H1 (cell line): ENCODE results near the gene ZMYM2. TPM values are rescaled to one million over a fixed set of nuclear protein-coding genes. Genes with fewer than 3 reads are reported as not detected.

ENCODE experiments used
- CTCF ChIA-PET: fragments of 300-600 bp; sonication (Branson Sonifier 250); formaldehyde crosslinking; loops from one replicate; lab custom pipeline; 2021; ENCODE audit not compliant: partially characterized antibody; lab: Charles Lee
- POLR2A ChIA-PET: fragments of 300-600 bp; sonication (Branson Sonifier 250); formaldehyde crosslinking; loops from one replicate; lab custom pipeline; 2021; ENCODE audit warnings: inconsistent platforms; ENCODE audit not compliant: partially characterized antibody; lab: Charles Lee
- DNase-seq, 2 experiments: peaks; one replicate each; pipeline versions ENCODE4 v3.0.0 to v3.0.0-alpha.2; 2010 to 2022; ENCODE audit warnings: low spot score in 2 of 2, low read depth in 1 of 2, mixed read lengths in 1 of 2
- FAIRE-seq: peaks from 2 replicates; lab custom pipeline; 2011; peaks lifted over from hg19 to GRCh38; lab: Jason Lieb, UNC
- H2AFZ ChIP-seq: 2 replicates; pipeline ENCODE4 v1.8.1; 2012; ENCODE audit warnings: low read length, inconsistent platforms
- H2AK5ac ChIP-seq: 2 replicates; pipeline ENCODE4 v1.6.1; 2013; ENCODE audit warnings: low read depth, low read length
- H2BK120ac ChIP-seq: replicated peaks from 2 replicates; pipeline ENCODE3; 2013; ENCODE audit warnings: low read depth, low read length, inconsistent platforms
- H2BK12ac ChIP-seq: 2 replicates; pipeline ENCODE4 v1.6.1; 2013; ENCODE audit warnings: low read depth, low read length
- H2BK15ac ChIP-seq: 2 replicates; pipeline ENCODE4 v1.6.1; 2013; ENCODE audit warnings: low read length
- H2BK20ac ChIP-seq: 2 replicates; pipeline ENCODE4 v1.6.1; 2013; ENCODE audit warnings: low read length
- H2BK5ac ChIP-seq: 2 replicates; pipeline ENCODE4 v1.6.1; 2013; ENCODE audit warnings: low read depth, low read length
- H3K14ac ChIP-seq: 2 replicates; pipeline ENCODE4 v1.6.1; 2013; ENCODE audit warnings: inconsistent platforms; ENCODE audit not compliant: insufficient read length
- H3K18ac ChIP-seq: 2 replicates; pipeline ENCODE4 v1.6.1; 2013; ENCODE audit warnings: low read length; ENCODE audit errors: extremely low read depth
- H3K23ac ChIP-seq: 2 replicates; pipeline ENCODE4 v1.6.1; 2013; ENCODE audit warnings: inconsistent platforms; ENCODE audit not compliant: insufficient read length
- H3K23me2 ChIP-seq: 2 replicates; pipeline ENCODE4 v1.6.1; 2013; ENCODE audit warnings: low read depth, low read length
- H3K27ac ChIP-seq: 2 replicates; pipeline ENCODE4 v1.6.1; 2011; ENCODE audit warnings: low read depth, low read length, inconsistent platforms
- H3K27me3 ChIP-seq, 4 experiments: replicated peaks in 1 of 4; 1 replicate in 1 of 4; 2 replicates in 3 of 4; pipeline versions ENCODE4 v1.6.1 to v1.8.1; 2011 to 2013; ENCODE audit warnings: low read length in 3 of 4, mild to moderate bottlenecking in 3 of 4, inconsistent platforms in 2 of 4, mixed read lengths in 2 of 4, moderate library complexity in 1 of 4; ENCODE audit not compliant: control insufficient read depth in 3 of 4, insufficient read depth in 3 of 4; ENCODE audit errors: extremely low read depth in 1 of 4
- H3K36me3 ChIP-seq, 4 experiments: 2 replicates each; pipeline versions ENCODE4 v1.6.1 to v1.8.1; 2011 to 2013; ENCODE audit warnings: mild to moderate bottlenecking in 4 of 4, low read length in 3 of 4, moderate library complexity in 2 of 4, control low read depth in 1 of 4, inconsistent platforms in 1 of 4; ENCODE audit not compliant: insufficient read depth in 4 of 4, control insufficient read depth in 2 of 4
- H3K4ac ChIP-seq: replicated peaks from 2 replicates; pipeline ENCODE3; 2013; ENCODE audit warnings: low read length, low read depth, mixed read lengths, inconsistent platforms; ENCODE audit not compliant: insufficient read length
- H3K4me1 ChIP-seq, 4 experiments: replicated peaks in 1 of 4; 1 replicate in 1 of 4; 2 replicates in 3 of 4; pipeline versions ENCODE4 v1.6.1 to v1.8.1; 2011 to 2013; ENCODE audit warnings: low read length in 3 of 4, inconsistent platforms in 2 of 4, mixed read lengths in 1 of 4; ENCODE audit not compliant: insufficient read depth in 4 of 4, control insufficient read depth in 3 of 4
- H3K4me2 ChIP-seq, 2 experiments: 2 replicates each; pipeline versions ENCODE4 v1.6.1 to v1.8.1; 2011 to 2013; ENCODE audit warnings: low read depth in 2 of 2, low read length in 2 of 2, control low read depth in 1 of 2, inconsistent platforms in 1 of 2, mild to moderate bottlenecking in 1 of 2; ENCODE audit not compliant: insufficient read depth in 1 of 2
- H3K4me3 ChIP-seq, 4 experiments: fragments of 200-600, 300-600 bp in 1 of 4; sonication (generic), shearing (Covaris generic), sonication (Bioruptor Twin) in 1 of 4; 2 replicates each; pipeline versions ENCODE4 v1.5.1 to v1.8.1; 2011 to 2016; ENCODE audit warnings: low read length in 4 of 4, low read depth in 3 of 4, control low read depth in 2 of 4, inconsistent platforms in 2 of 4, mild to moderate bottlenecking in 2 of 4, mixed read lengths in 1 of 4, moderate library complexity in 1 of 4; ENCODE audit not compliant: insufficient read depth in 2 of 4; ENCODE audit errors: extremely low read depth in 1 of 4
- H3K56ac ChIP-seq: replicated peaks from 2 replicates; pipeline ENCODE3; 2013; ENCODE audit warnings: low read depth, mild to moderate bottlenecking, mixed read lengths, low read length, inconsistent platforms; ENCODE audit not compliant: insufficient read length
- H3K79me1 ChIP-seq: 2 replicates; pipeline ENCODE4 v1.6.1; 2013; ENCODE audit warnings: low read depth, low read length, control low read depth
- H3K79me2 ChIP-seq, 2 experiments: 2 replicates each; pipeline versions ENCODE4 v1.6.1 to v1.8.1; 2012 to 2013; ENCODE audit warnings: low read length in 2 of 2, mild to moderate bottlenecking in 2 of 2, inconsistent platforms in 1 of 2; ENCODE audit not compliant: insufficient read depth in 2 of 2, control insufficient read depth in 1 of 2
- H3K9ac ChIP-seq, 4 experiments: replicated peaks in 1 of 4; 1 replicate in 1 of 4; 2 replicates in 3 of 4; pipeline versions ENCODE4 v1.6.1 to v1.8.1; 2011 to 2013; ENCODE audit warnings: low read depth in 3 of 4, low read length in 3 of 4, control low read depth in 2 of 4, mild to moderate bottlenecking in 2 of 4, moderate library complexity in 2 of 4, inconsistent platforms in 1 of 4; ENCODE audit errors: extremely low read depth in 1 of 4
- H3K9me3 ChIP-seq, 2 experiments: 2 replicates each; pipeline versions ENCODE4 v1.6.1 to v1.8.1; 2012 to 2013; ENCODE audit warnings: mild to moderate bottlenecking in 2 of 2, moderate library complexity in 2 of 2, control low read depth in 1 of 2, inconsistent platforms in 1 of 2, low read depth in 1 of 2, low read length in 1 of 2, mixed read lengths in 1 of 2; ENCODE audit not compliant: insufficient read depth in 2 of 2
- H4K20me1 ChIP-seq, 2 experiments: replicated peaks in 1 of 2; 2 replicates each; pipeline versions ENCODE3 to v1.8.1; 2011 to 2013; ENCODE audit warnings: inconsistent platforms in 2 of 2, low read length in 2 of 2, mild to moderate bottlenecking in 1 of 2; ENCODE audit not compliant: insufficient read depth in 2 of 2, control insufficient read depth in 1 of 2
- H4K5ac ChIP-seq: 2 replicates; pipeline ENCODE4 v1.6.1; 2013; ENCODE audit warnings: low read length, low read depth, mixed read lengths, inconsistent platforms; ENCODE audit not compliant: insufficient read length
- H4K8ac ChIP-seq: 2 replicates; pipeline ENCODE4 v1.8.0; 2013; ENCODE audit warnings: mild to moderate bottlenecking, moderate library complexity, low read length, inconsistent platforms; ENCODE audit not compliant: insufficient read depth; ENCODE audit errors: extremely low read depth
- H4K91ac ChIP-seq: replicated peaks from 2 replicates; pipeline ENCODE3; 2013; ENCODE audit warnings: low read length, mixed read lengths, inconsistent platforms; ENCODE audit not compliant: insufficient read length
- ATF3 ChIP-seq: IDR thresholded peaks from 2 replicates; pipeline ENCODE4 v1.6.1; 2011; ENCODE audit warnings: low read depth, mild to moderate bottlenecking, low read length; ENCODE audit not compliant: insufficient read depth
- CEBPB ChIP-seq: IDR thresholded peaks from 2 replicates; pipeline ENCODE4 v1.6.1; 2012; ENCODE audit warnings: low read depth, low read length
- GABPA ChIP-seq: IDR thresholded peaks from 2 replicates; pipeline ENCODE4 v1.6.1; 2011; ENCODE audit warnings: mild to moderate bottlenecking, low read length, moderate library complexity, borderline replicate concordance; ENCODE audit not compliant: insufficient read depth
- HDAC2 ChIP-seq, 2 experiments: fragments of 300-600 bp in 1 of 2; sonication (generic) in 1 of 2; IDR thresholded peaks; 2 replicates each; pipeline ENCODE4 v1.6.1; 2011 to 2012; ENCODE audit warnings: low read depth in 2 of 2, low read length in 2 of 2, mild to moderate bottlenecking in 2 of 2, moderate library complexity in 2 of 2, borderline replicate concordance in 1 of 2, inconsistent platforms in 1 of 2
- PHF8 ChIP-seq: fragments of 200-600 bp; sonication (generic); conservative IDR thresholded peaks from 2 replicates; pipeline ENCODE4 v1.7.1; 2012; ENCODE audit warnings: low read depth, mild to moderate bottlenecking, inconsistent platforms, low read length, moderate library complexity
- RFX5 ChIP-seq: IDR thresholded peaks from 2 replicates; pipeline ENCODE4 v1.6.1; 2011; ENCODE audit warnings: low read depth, low read length, improper control_type of control experiment, borderline replicate concordance
- SIN3A ChIP-seq, 2 experiments: IDR thresholded peaks in 1 of 2; conservative IDR thresholded peaks in 1 of 2; 2 replicates each; pipeline ENCODE4 v1.6.1; 2011 to 2012; ENCODE audit warnings: low read length in 2 of 2, improper control_type of control experiment in 1 of 2, low read depth in 1 of 2, mild to moderate bottlenecking in 1 of 2
- SUZ12 ChIP-seq: fragments of 200-600 bp; sonication (generic); IDR thresholded peaks from 2 replicates; pipeline ENCODE4 v1.6.1; 2012; ENCODE audit warnings: mild to moderate bottlenecking, inconsistent platforms, low read length, moderate library complexity, mixed read lengths
- TBP ChIP-seq: IDR thresholded peaks from 2 replicates; pipeline ENCODE4 v1.6.1; 2011; ENCODE audit warnings: low read depth, low read length, improper control_type of control experiment
- TCF12 ChIP-seq: IDR thresholded peaks from 2 replicates; pipeline ENCODE4 v1.6.1; 2011; ENCODE audit warnings: low read depth, mild to moderate bottlenecking, low read length
- WGBS, 2 experiments: shearing (Covaris generic) in 1 of 2; methylation state at CpG; one replicate each; pipeline versions ENCODE4 v1.1.6 to v1.1.7; 2013 to 2015; ENCODE audit warnings: low lambda C conversion rate in 2 of 2, mixed read lengths in 2 of 2, inconsistent platforms in 1 of 2, low coverage in 1 of 2, missing lambda C conversion rate in 1 of 2; ENCODE audit not compliant: insufficient replicate concordance in 2 of 2, insufficient coverage in 1 of 2, insufficient read length in 1 of 2; ENCODE audit errors: extremely low coverage in 1 of 2, missing lambda C conversion rate in 1 of 2; 5-methylcytosine and 5-hydroxymethylcytosine counted together
- polyA plus RNA-seq, 7 experiments: library from polyadenylated mRNA; depleted of rRNA in 3 of 7; stranded (reverse) in 5 of 7; unstranded in 2 of 7; fragments of >200 nt in 5 of 7; fragments of 200-250 nt in 2 of 7; gene quantifications; 1 replicate in 5 of 7; 2 replicates in 1 of 7; 4 replicates in 1 of 7; pipeline versions ENCODE4 v1.2.1 to v1.2.3, GENCODE V29; 2011 to 2013; ENCODE audit warnings: missing spikeins in 2 of 7, mixed read lengths in 2 of 7
- total RNA-seq: library from RNA; stranded (reverse); fragmentation: NEBNext Ultra II Directional; extraction: Animal tissue kit (Norgen Biotek cat#: 25700); gene quantifications from 2 replicates; pipeline ENCODE4 v1.2.1, GENCODE V29; 2021

ZMYM2 gene
- total and polyA plus RNA-seq, 2 of the 8 experiments (the other 6 are each of a cell fraction or from before 2014, with no cell fraction given) = 41.2 to 159 TPM

- Histone ChIP-seq H3K4me3 (no peak overlapping the region), H2BK5ac (no peak overlapping the region), H3K23me2 (no peaks in the 10 kb centered on the region), H3K14ac (no peak overlapping the region), H3K23ac (no peak overlapping the region), H2BK15ac (no peak overlapping the region), H3K27ac (no peak overlapping the region), H4K5ac (no peak overlapping the region), H2BK120ac (no peak overlapping the region), H3K9ac (no peak overlapping the region), H2BK20ac (no peak overlapping the region), H2AFZ (no peak overlapping the region), H3K9me3 (no peaks in the 10 kb centered on the region), H3K36me3 (peaks cover 4 to 73% (median 31%) of the 10 kb centered on the region in 4 experiments), H3K4me2 (0 out of 4 replicates have a peak overlapping the region, but pooled peaks of 1 of the 2 experiments have one; percentile 13), H4K20me1 (peaks cover 2 to 4% of the 10 kb centered on the region in 2 experiments), H3K4ac (no peak overlapping the region), H3K18ac (no peak overlapping the region), H3K56ac (no peak overlapping the region), H3K79me1 (peaks cover 3% of the 10 kb centered on the region; the same call in 1 of the 2 replicates), H2AK5ac (no peak overlapping the region; the same call in 1 of the 2 replicates), H4K91ac (no peak overlapping the region), H3K79me2 (peaks cover 0 to 6% of the 10 kb centered on the region in 2 experiments; a peak in 1 of 4 replicates), H2BK12ac (no peak overlapping the region), H3K4me1 (peaks cover 0 to 21% (median 5%) of the 10 kb centered on the region in 4 experiments; a peak in 4 of 7 replicates), H4K8ac (no peak overlapping the region), H3K27me3 (no peaks in the 10 kb centered on the region)
- ChIA-PET CTCF (interaction anchor here (1.3 kb wide), 1 partner anchor 39 kb away, joined by 3 read pairs; no protein-coding TSS in a partner anchor), POLR2A (no interaction called here)
- no peak for FAIRE-seq
- DNase-seq = no peak
- WGBS, 2 experiments = 91% methylated on average over 7 of the region's 7 CpGs; no CpG with 5 or more reads in 1 of the 2 experiments
- TF ChIP-seq CEBPB (no peak), RFX5 (no peak), SUZ12 (no peak), HDAC2 (IDR thresholded peaks at IDR 0.05; ENCODE audit: borderline replicate concordance in 1 of 2, low read depth in 2 of 2, low read length in 2 of 2) (no peak), GABPA (no peak), ATF3 (no peak), SIN3A (conservative IDR thresholded peaks at IDR 0.05 in 1 of 2, IDR thresholded peaks at IDR 0.05 in 1 of 2; ENCODE audit: low read depth in 1 of 2, low read length in 2 of 2) (no peak), TBP (no peak), TCF12 (no peak), PHF8 (no peak)
Observed at GRCh38 chr13:20057214-20057613, 98.7 kb downstream of the ZMYM2 start.
